HT1080 (cell line): Measurements from ENCODE around the gene DENND11. TPM values are rescaled to one million over a fixed set of nuclear protein-coding genes. Genes with fewer than 3 reads are reported as not detected.

Source experiments
- small RNA-seq: library from RNA; depleted of rRNA; stranded (forward); fragments of <200 nt; gene quantifications from one replicate; pipeline ENCODE3, GENCODE V24; 2014
- total RNA-seq: library from RNA; depleted of rRNA; stranded (reverse); fragments of >200 nt; shearing (Covaris generic); gene quantifications from 2 replicates; pipeline ENCODE4 v1.2.3, GENCODE V29; 2014; rRNA removed

The DENND11 gene
- total RNA-seq, 1 experiment from 2014 or later: 15.7 TPM

Small RNA genes lying within 50 kb of the gene (small RNA-seq; reads per million reads assigned to genes)
- not detected for gene RNU1-82P

Other genes with a start within 250 kb of the DENND11 start
- gene AGK, start 150.8 kb downstream of the DENND11 start, total RNA-seq: 57.9 and 58.3 TPM in 2 replicates
- 0.03 TPM in 2 replicates for gene WEE2, start 6.2 kb upstream of the DENND11 start, total RNA-seq
- 370 and 377 TPM in 2 replicates for gene SSBP1, start 36.2 kb upstream of the DENND11 start, total RNA-seq
- 0.10 TPM in 1 of 2 replicates, not detected in the other for gene TAS2R3, start 61.9 kb upstream of the DENND11 start, total RNA-seq
- gene TAS2R4, start 74.5 kb upstream of the DENND11 start, total RNA-seq: 0.14 and 0.63 TPM in 2 replicates
- gene TAS2R5, start 88.1 kb upstream of the DENND11 start, total RNA-seq: 0.30 and 0.98 TPM in 2 replicates
- gene PRSS37, start 139.3 kb upstream of the DENND11 start, total RNA-seq: not detected in 2 replicates
- gene OR9A4, start 214.2 kb upstream of the DENND11 start, total RNA-seq: not detected in 2 replicates
- not detected in 2 replicates for gene CLEC5A, start 244.8 kb upstream of the DENND11 start, total RNA-seq